Peyer's patch (tissue), 4 donors: Measurements from ENCODE around the gene VWF.

Experiments
- CTCF ChIP-seq, 6 experiments: fragments of 450-650 bp in 4 of 6; fragments of 200-600 bp in 2 of 6; sonication (generic) in 1 of 6; IDR thresholded peaks; one replicate each; pipeline ENCODE4 v1.5.1; 2017 to 2019; ENCODE audit warnings: antibody characterized with exemption in 6 of 6, mild to moderate bottlenecking in 3 of 6, moderate library complexity in 1 of 6
- POLR2A ChIP-seq, 2 donors: fragments of 450-650 bp; IDR thresholded peaks; one replicate each; pipeline ENCODE4 v1.5.1; 2017; ENCODE audit warnings: antibody characterized with exemption in 2 of 2, mild to moderate bottlenecking in 2 of 2, moderate library complexity in 2 of 2

- no peak for TF ChIP-seq CTCF (IDR thresholded peaks at IDR 0.05)
- no peak for TF ChIP-seq POLR2A (IDR thresholded peaks at IDR 0.05)
Measured at GRCh38 chr12:6085841-6086240, 38.6 kb downstream of the VWF start.
